A673 (cell line): ENCODE results near the gene BUB1B. TPM values are rescaled to one million over a fixed set of nuclear protein-coding genes. Genes with fewer than 3 reads are reported as not detected.

Experiments used
- BruUV-seq: library from RNA; stranded (reverse); fragments of 400-500 nt; replicated peaks from 2 replicates; lab custom pipeline; 2021; lab: Mats Ljungman, UMichigan
- CTCF ChIA-PET: fragments of 300-600 bp; sonication (Branson Sonifier 250); formaldehyde crosslinking; loops from one replicate; lab custom pipeline; 2022; ENCODE audit warnings: antibody characterized with exemption; lab: Charles Lee
- POLR2A ChIA-PET: fragments of 300-600 bp; sonication (Branson Sonifier 250); formaldehyde crosslinking; loops from one replicate; lab custom pipeline; 2022; ENCODE audit warnings: antibody characterized with exemption; ENCODE audit not compliant: low non-redundant PET; lab: Charles Lee
- DNase-seq: peaks from one replicate; pipeline ENCODE4 v3.0.0-alpha.2; 2015; ENCODE audit warnings: low spot score
- H3K27ac ChIP-seq: fragments of 200-600 bp; sonication (generic); 2 replicates; pipeline ENCODE4 v1.5.1; 2016; ENCODE audit warnings: mixed run types, low read depth, mild to moderate bottlenecking, mixed read lengths, antibody characterized with exemption, low read length; ENCODE audit not compliant: poor library complexity, severe bottlenecking
- H3K27me3 ChIP-seq: fragments of 200-600 bp; sonication (generic); replicated peaks from 2 replicates; pipeline ENCODE4 v1.6.1; 2017; ENCODE audit warnings: mixed run types, low read depth, mild to moderate bottlenecking, mixed read lengths, antibody characterized with exemption, low read length; ENCODE audit not compliant: insufficient read depth, poor library complexity
- H3K36me3 ChIP-seq: fragments of 200-600 bp; sonication (generic); 2 replicates; pipeline ENCODE4 v1.6.1; 2016; ENCODE audit warnings: mixed run types, mild to moderate bottlenecking, mixed read lengths, antibody characterized with exemption, low read length; ENCODE audit not compliant: insufficient read depth, poor library complexity, severe bottlenecking
- H3K4me1 ChIP-seq: fragments of 200-600 bp; sonication (generic); 2 replicates; pipeline ENCODE4 v1.6.1; 2017; ENCODE audit warnings: mixed run types, mild to moderate bottlenecking, mixed read lengths, antibody characterized with exemption, low read length; ENCODE audit not compliant: insufficient read depth, poor library complexity, severe bottlenecking
- H3K4me3 ChIP-seq: fragments of 200-600 bp; sonication (generic); 2 replicates; pipeline ENCODE4 v1.5.1; 2016; ENCODE audit warnings: low read depth, mixed run types, mild to moderate bottlenecking, mixed read lengths, low read length; ENCODE audit not compliant: poor library complexity, severe bottlenecking
- H3K9me3 ChIP-seq: fragments of 200-600 bp; sonication (generic); 2 replicates; pipeline ENCODE4 v1.6.1; 2016; ENCODE audit warnings: mixed run types, low read depth, mild to moderate bottlenecking, mixed read lengths, antibody characterized with exemption, low read length; ENCODE audit not compliant: poor library complexity, severe bottlenecking
- CTCF ChIP-seq: fragments of 300-800, 200-600 bp; sonication (generic); conservative IDR thresholded peaks from 2 replicates; pipeline ENCODE4 v1.5.1; 2017; ENCODE audit warnings: low read depth, mild to moderate bottlenecking, antibody characterized with exemption, low read length, moderate library complexity, mixed read lengths
- EZH2 ChIP-seq: fragments of 200-600 bp; sonication (generic); IDR thresholded peaks from 2 replicates; pipeline ENCODE4 v1.6.1; 2017; ENCODE audit warnings: borderline replicate concordance, low read depth, mild to moderate bottlenecking, mixed read lengths, antibody characterized with exemption, low read length; ENCODE audit not compliant: poor library complexity, severe bottlenecking
- intact Hi-C: fragments of 100-400 bp; cut with micrococcal nuclease; formaldehyde crosslinking; loops from one replicate; pipeline ENCODE4 v1.10.0; 2022; ENCODE audit not compliant: unreplicated experiment
- total RNA-seq: library from RNA; stranded (reverse); gene quantifications from 2 replicates; pipeline ENCODE4 v1.2.3, GENCODE V29; 2021

Gene BUB1B
- total RNA-seq, 1 experiment from 2014 or later, result 196 TPM

GRCh38 chr15:40255033-40255432 lies 94.2 kb downstream of the BUB1B start:
- DNase-seq, result no peak
- BruUV-seq, result no TSS peak
- Histone ChIP-seq H3K27me3 (no peaks in the 10 kb centered on the region), H3K27ac (no peak overlapping the region), H3K4me1 (peaks cover 10% of the 10 kb centered on the region), H3K4me3 (no peak overlapping the region), H3K36me3 (no peaks in the 10 kb centered on the region), H3K9me3 (no peaks in the 10 kb centered on the region)
- intact Hi-C loops, result no loop called here
- ChIA-PET CTCF (interaction anchor here (0.6 kb wide), 1 partner anchor 50 kb away, joined by 7 read pairs; no protein-coding TSS in a partner anchor), POLR2A (no interaction called here)
- TF ChIP-seq EZH2 (no peak), CTCF (no peak)

- Histone ChIP-seq H3K4me3 (no peak overlapping the region), H3K27ac (no peak overlapping the region), H3K4me1 (peaks cover 10% of the 10 kb centered on the region), H3K36me3 (no peaks in the 10 kb centered on the region), H3K27me3 (no peaks in the 10 kb centered on the region), H3K9me3 (no peaks in the 10 kb centered on the region)
- CTCF ChIA-PET, result interaction anchor here (1.5 kb wide), 1 partner anchor 14 kb away, joined by 3 read pairs; no protein-coding TSS in a partner anchor
- no TSS peak for BruUV-seq
- POLR2A ChIA-PET, result no interaction called here
- intact Hi-C loops, result no loop called here
- no peak for DNase-seq
- no peak for TF ChIP-seq EZH2
- no peak for TF ChIP-seq CTCF
These were observed 95.9 kb downstream of the BUB1B start for GRCh38 chr15:40256638-40257235.

GRCh38 chr15:40257656-40258450 lies 97.0 kb downstream of the BUB1B start:
- CTCF ChIA-PET, result interaction anchor here (1.5 kb wide), 1 partner anchor 13 kb away, joined by 3 read pairs; no protein-coding TSS in a partner anchor
- BruUV-seq, result no TSS peak
- Histone ChIP-seq H3K36me3 (no peaks in the 10 kb centered on the region), H3K27ac (no peak overlapping the region), H3K27me3 (no peaks in the 10 kb centered on the region), H3K9me3 (no peaks in the 10 kb centered on the region), H3K4me1 (peaks cover 8% of the 10 kb centered on the region), H3K4me3 (no peak overlapping the region)
- POLR2A ChIA-PET, result no interaction called here
- DNase-seq, result no peak
- intact Hi-C loops, result no loop called here
- TF ChIP-seq EZH2 (no peak), CTCF (no peak)
